Activated naive CD4-positive, alpha-beta T cell treated with Interleukin-2 at 50 U/mL for 16 hours (primary cell): ENCODE measurements around the gene TMEM225B.
A peak's percentile ranks its signal among the peaks of the same experiment; 100 is the strongest.
"Not testable (repeated sequence)": the region's sequence is repeated elsewhere in the genome, so short reads cannot be mapped to it uniquely, and the experiment has no call there.

Experiments used
- DNase-seq: peaks from one replicate; pipeline ENCODE4 v3.0.0-alpha.2; 2020

Gene TMEM225B

GRCh38 chr7:99624484-99624883 lies 26.4 kb downstream of the TMEM225B start:
- DNase-seq: peak; percentile 58

GRCh38 chr7:99625321-99625720 lies 27.3 kb downstream of the TMEM225B start:
- no peak for DNase-seq

- DNase-seq: no peak
Measured at GRCh38 chr7:99625961-99626360, 27.9 kb downstream of the TMEM225B start.

- no peak for DNase-seq
Measured at GRCh38 chr7:99626661-99627060, 28.6 kb downstream of the TMEM225B start.

- DNase-seq: no peak
Measured at GRCh38 chr7:99627513-99627912, 29.4 kb downstream of the TMEM225B start.

GRCh38 chr7:99628471-99629465 lies 30.7 kb downstream of the TMEM225B start:
- DNase-seq: no peak

- no peak for DNase-seq
Measured at GRCh38 chr7:99629643-99630042, 31.6 kb downstream of the TMEM225B start.

- peak; percentile 9 for DNase-seq
Measured at GRCh38 chr7:99631295-99632109, 33.4 kb downstream of the TMEM225B start.

GRCh38 chr7:99637414-99637813 lies 39.3 kb downstream of the TMEM225B start:
- not testable (repeated sequence) for DNase-seq

- DNase-seq: no peak
Measured at GRCh38 chr7:99638731-99639130, 40.7 kb downstream of the TMEM225B start.

GRCh38 chr7:99639267-99639666 lies 41.2 kb downstream of the TMEM225B start:
- DNase-seq: no peak

- DNase-seq: no peak
Measured at GRCh38 chr7:99642027-99642426, 44.0 kb downstream of the TMEM225B start.

- no peak for DNase-seq
Measured at GRCh38 chr7:99643464-99643863, 45.4 kb downstream of the TMEM225B start.

- no peak for DNase-seq
Measured at GRCh38 chr7:99644431-99644830, 46.4 kb downstream of the TMEM225B start.

GRCh38 chr7:99645590-99645989 lies 47.5 kb downstream of the TMEM225B start:
- DNase-seq: no peak

- DNase-seq: no peak
Measured at GRCh38 chr7:99648843-99649242, 50.8 kb downstream of the TMEM225B start.

GRCh38 chr7:99651290-99651689 lies 53.2 kb downstream of the TMEM225B start:
- no peak for DNase-seq

- DNase-seq: no peak
Measured at GRCh38 chr7:99652671-99653070, 54.6 kb downstream of the TMEM225B start.

- DNase-seq: not testable (repeated sequence)
Measured at GRCh38 chr7:99653269-99653668, 55.2 kb downstream of the TMEM225B start.

GRCh38 chr7:99653754-99654153 lies 55.7 kb downstream of the TMEM225B start:
- no peak for DNase-seq

GRCh38 chr7:99654626-99655025 lies 56.6 kb downstream of the TMEM225B start:
- DNase-seq: not testable (repeated sequence)

GRCh38 chr7:99657879-99658278 lies 59.8 kb downstream of the TMEM225B start:
- not testable (repeated sequence) for DNase-seq
